Omental fat pad (tissue), 4 donors: ENCODE results near the gene GAD2. TPM values are rescaled to one million over a fixed set of nuclear protein-coding genes. Genes with fewer than 3 reads are reported as not detected.

Source experiments
- ATAC-seq: fragments of 150-250 bp; one replicate; pipeline ENCODE4 v1.9.1; 2016; ENCODE audit warnings: mild to moderate bottlenecking, moderate library complexity; ENCODE audit not compliant: low FRiP score
- DNase-seq: peaks from one replicate; pipeline ENCODE4 v3.0.0-alpha.2; 2019; ENCODE audit warnings: low spot score
- total RNA-seq, 4 donors: library from RNA; depleted of rRNA; stranded (reverse); fragments of >200 nt; gene quantifications; one replicate each; pipeline ENCODE4 v1.1.0, GENCODE V29; 2016
- TF ChIP-seq, protein P1 (sequence below), 3 donors: fragments of 450-650 bp; IDR thresholded peaks; one replicate each; pipeline ENCODE4 v1.5.1; 2016 to 2017; ENCODE audit warnings: antibody characterized with exemption in 3 of 3, mild to moderate bottlenecking in 3 of 3, moderate library complexity in 2 of 3

Gene GAD2
- total RNA-seq, 4 donors from 2014 or later = not detected

DNA sequence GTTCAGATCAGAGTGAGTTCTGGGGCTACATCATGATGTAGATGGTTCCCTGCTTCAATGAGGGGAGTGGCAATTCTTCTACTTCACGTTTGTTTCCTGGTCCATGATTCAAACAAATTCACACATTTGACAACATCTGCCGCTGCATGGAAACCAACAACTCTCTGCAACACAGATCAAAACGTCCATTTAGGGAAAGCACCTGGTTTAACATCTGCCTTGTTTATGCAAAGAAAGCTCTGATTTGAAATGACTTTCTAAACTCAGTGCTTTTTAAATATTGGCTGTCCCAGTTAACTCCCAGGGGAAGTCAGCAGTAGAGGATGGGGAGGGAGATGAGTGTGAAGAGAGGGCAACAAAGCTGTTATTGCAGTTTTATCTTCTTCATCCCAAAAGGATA, 93.8 kb downstream of the GAD2 start:
- ATAC-seq (no peak), DNase-seq (no peak)
- TF ChIP-seq, protein P1, sequence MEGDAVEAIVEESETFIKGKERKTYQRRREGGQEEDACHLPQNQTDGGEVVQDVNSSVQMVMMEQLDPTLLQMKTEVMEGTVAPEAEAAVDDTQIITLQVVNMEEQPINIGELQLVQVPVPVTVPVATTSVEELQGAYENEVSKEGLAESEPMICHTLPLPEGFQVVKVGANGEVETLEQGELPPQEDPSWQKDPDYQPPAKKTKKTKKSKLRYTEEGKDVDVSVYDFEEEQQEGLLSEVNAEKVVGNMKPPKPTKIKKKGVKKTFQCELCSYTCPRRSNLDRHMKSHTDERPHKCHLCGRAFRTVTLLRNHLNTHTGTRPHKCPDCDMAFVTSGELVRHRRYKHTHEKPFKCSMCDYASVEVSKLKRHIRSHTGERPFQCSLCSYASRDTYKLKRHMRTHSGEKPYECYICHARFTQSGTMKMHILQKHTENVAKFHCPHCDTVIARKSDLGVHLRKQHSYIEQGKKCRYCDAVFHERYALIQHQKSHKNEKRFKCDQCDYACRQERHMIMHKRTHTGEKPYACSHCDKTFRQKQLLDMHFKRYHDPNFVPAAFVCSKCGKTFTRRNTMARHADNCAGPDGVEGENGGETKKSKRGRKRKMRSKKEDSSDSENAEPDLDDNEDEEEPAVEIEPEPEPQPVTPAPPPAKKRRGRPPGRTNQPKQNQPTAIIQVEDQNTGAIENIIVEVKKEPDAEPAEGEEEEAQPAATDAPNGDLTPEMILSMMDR (IDR thresholded peaks at IDR 0.05) = no peak

DNA sequence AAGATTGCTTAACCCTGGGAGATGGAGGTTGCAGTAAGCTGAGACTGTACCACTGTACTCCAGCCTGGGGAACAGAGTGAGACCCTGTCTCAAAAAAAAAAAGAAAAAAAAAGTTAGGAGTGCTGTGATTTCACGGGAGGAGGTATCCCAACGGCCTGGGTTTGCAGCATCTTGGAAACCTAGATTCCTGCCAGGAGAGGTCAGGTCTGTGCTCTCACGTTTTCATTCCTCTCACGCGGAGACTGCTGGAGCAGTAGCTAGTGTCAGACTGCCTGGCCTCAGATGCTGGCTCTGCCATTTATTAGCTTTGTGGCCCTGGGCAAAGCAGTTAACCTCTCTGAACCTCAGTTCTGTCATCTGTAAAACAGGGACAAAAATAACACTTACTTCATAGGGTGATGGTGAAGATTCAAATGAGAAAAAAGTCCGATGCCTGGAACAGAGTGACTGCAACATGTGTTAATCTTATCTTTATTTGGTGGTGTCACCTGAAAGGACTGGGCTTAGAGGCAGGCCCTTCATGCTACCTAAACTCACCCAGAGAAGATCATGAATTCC, 94.9 kb downstream of the GAD2 start:
- TF ChIP-seq, protein P1 (IDR thresholded peaks at IDR 0.05) = no peak
- DNase-seq = no peak
- ATAC-seq = no peak

DNA sequence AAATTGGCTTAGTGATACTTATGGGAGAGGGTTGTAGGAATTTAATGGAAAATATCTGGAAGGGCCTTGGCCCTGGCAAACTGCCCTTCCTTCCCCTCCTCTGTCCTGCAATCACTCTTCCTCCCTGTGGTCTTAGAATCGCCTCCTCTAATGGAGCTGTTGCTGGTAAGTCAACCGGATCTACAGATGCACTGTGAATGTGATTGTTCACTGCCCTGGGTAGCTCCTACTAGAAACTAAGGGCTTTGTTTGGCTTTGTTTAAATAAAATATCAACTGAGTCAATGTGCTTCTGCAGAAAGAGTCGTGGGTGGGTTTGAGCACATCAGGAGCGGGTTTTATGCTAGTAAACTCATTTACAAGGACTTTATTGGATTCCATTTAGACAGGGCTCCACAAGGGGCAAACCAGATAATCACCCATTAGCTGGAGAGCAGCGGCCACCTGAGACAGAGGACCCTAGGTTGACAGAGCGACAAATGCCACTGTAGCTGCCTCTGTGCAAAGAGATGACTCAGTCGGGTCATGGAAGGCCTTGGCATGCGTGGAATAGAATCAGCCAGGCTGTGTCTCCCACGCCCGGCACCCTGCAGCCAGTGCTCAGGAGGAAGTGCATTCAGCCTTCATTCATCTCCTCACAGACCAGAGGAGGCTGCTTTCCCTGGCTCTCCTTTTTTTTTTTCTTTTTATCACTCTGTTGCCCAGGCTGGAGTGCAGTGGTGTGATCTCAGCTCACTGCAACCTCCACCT, 97.9 kb downstream of the GAD2 start:
- ATAC-seq = no peak
- TF ChIP-seq, protein P1 (IDR thresholded peaks at IDR 0.05) = no peak

DNA sequence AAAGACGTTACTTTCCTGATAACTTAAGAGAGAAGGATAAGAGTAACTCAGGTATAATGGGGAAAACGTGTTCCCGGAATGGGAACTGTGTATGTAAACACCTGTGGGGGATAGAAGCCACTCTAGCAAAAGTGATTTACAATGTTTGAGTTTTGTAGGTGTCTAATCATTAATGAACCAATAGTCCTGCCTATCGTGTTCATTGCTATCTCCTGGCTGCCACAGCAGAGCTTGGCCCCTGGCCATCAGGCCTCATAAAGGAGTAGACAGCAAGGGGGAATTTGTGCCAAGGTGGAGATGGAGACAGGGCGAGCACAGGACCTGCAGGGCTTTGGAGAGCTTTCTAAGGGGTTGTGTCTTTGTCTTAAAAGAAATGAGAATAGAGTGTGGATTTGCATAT, 102.1 kb downstream of the GAD2 start:
- TF ChIP-seq, protein P1 (IDR thresholded peaks at IDR 0.05) = no peak
- ATAC-seq (no peak), DNase-seq (no peak)

More for the DNA sequence above, 97.9 kb downstream of the GAD2 start:
- no peak for DNase-seq

DNA sequence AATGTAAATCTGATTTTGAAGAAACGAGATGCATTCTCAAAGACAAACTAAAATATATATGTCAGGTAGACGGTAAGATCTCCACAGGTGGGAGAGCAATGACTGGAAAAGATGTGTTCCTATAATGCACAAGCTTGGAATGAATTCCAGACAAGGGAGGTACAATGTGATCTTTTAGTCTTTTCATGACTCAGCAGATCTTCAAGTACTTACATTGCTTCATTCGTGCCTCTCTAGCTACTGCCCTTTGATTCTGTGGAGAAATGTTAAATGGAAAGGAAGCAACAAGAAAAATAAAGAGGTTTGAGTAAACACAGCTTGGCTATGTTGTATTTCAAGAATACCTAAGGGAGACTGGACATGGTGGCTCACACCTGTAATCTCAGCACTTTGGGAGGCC, 106.6 kb downstream of the GAD2 start:
- ATAC-seq (no peak), DNase-seq (no peak)
- TF ChIP-seq, protein P1 (IDR thresholded peaks at IDR 0.05) = no peak

DNA sequence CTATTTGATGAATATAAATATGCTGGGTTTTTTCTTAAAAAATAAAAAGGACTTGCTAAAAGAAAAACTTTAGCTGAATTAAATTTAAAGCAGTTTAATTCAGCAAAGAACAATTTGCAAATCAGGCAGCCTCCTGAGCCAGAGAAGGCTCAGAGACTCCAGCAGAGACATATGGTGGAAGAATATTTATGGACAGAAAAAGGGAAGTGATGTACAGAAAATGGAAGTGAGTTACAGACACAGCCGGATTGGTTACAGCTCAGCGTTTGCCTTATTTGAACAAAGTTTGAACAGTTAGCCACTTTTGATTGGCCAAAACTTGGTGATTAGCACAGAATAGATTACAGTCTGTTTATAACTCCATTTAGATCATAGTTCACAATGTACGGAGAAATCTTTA, 110.3 kb downstream of the GAD2 start:
- ATAC-seq = no peak
- no peak for DNase-seq
- TF ChIP-seq, protein P1 (IDR thresholded peaks at IDR 0.05) = no peak

DNA sequence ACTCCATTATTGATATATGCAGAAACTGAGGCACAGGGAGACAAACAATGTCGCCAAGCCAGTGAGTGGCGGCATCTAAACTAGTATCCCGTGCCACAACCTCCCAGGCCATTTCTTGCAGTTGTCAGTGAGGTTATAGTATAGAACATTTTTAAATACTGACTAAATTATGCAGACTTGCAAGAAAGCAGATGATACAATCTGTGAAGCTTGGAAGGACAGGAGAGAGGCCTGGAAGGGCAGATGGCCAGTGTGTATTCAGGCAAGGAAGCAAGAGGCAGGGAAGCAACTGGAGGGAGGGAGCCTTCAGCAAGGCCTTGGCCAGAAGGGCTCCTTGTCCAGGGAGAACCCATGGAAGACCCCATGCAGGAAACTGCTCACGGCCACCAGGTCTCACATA, 111.2 kb downstream of the GAD2 start:
- ATAC-seq = no peak
- no peak for DNase-seq
- TF ChIP-seq, protein P1 (IDR thresholded peaks at IDR 0.05) = no peak
